ENCODE results near the gene PTDSS2.
"Not testable (repeated sequence)": the region's sequence is repeated elsewhere in the genome, so short reads cannot be mapped to it uniquely, and the experiment has no call there.

Gene PTDSS2

GRCh38 chr11:433641-434040 lies 16.4 kb upstream of the PTDSS2 start:
- no peak for DNase-seq

GRCh38 chr11:434496-434895 lies 15.6 kb upstream of the PTDSS2 start:
- no peak for DNase-seq

- not testable (repeated sequence) for DNase-seq
Measured at GRCh38 chr11:434999-435740, 14.9 kb upstream of the PTDSS2 start.

- no peak for DNase-seq
Measured at GRCh38 chr11:437228-437870, 12.7 kb upstream of the PTDSS2 start.

GRCh38 chr11:438101-438844 lies 11.8 kb upstream of the PTDSS2 start:
- no peak for DNase-seq

- DNase-seq: no peak
Measured at GRCh38 chr11:439315-440064, 10.6 kb upstream of the PTDSS2 start.

GRCh38 chr11:440065-441042 lies 9.7 kb upstream of the PTDSS2 start:
- DNase-seq: no peak

- no peak for DNase-seq
Measured at GRCh38 chr11:441043-441417, 9.0 kb upstream of the PTDSS2 start.

- peak; percentile 54 for DNase-seq
Measured at GRCh38 chr11:441418-442274, 8.4 kb upstream of the PTDSS2 start, which contains the start of gene ANO9. TSS of gene ANO9 (minus strand) at chr11:442011. CDS start at chr11:441926, 85 bp downstream.

- DNase-seq: no peak
Measured at GRCh38 chr11:442611-443081, 7.4 kb upstream of the PTDSS2 start.

- no peak for DNase-seq
Measured at GRCh38 chr11:443542-444199, 6.4 kb upstream of the PTDSS2 start.

- no peak for DNase-seq
Measured at GRCh38 chr11:444396-445144, 5.5 kb upstream of the PTDSS2 start.

GRCh38 chr11:445765-446588 lies 4.1 kb upstream of the PTDSS2 start:
- DNase-seq: no peak

GRCh38 chr11:446891-447290 lies 3.2 kb upstream of the PTDSS2 start:
- DNase-seq: no peak

- DNase-seq: peak; percentile 95
Measured at GRCh38 chr11:447923-448731, 2.0 kb upstream of the PTDSS2 start.

GRCh38 chr11:450809-451451 lies 851 bp downstream of the PTDSS2 start:
- peak; percentile 81 for DNase-seq

GRCh38 chr11:451738-452137 lies 1.7 kb downstream of the PTDSS2 start:
- DNase-seq: no peak

Measured in activated gamma-delta T cell treated with Interleukin-2 at 50 U/mL for 16 hours (primary cell).